ENCODE results near the gene NINL. TPM values are rescaled to one million over a fixed set of nuclear protein-coding genes. Genes with fewer than 3 reads are reported as not detected.

Gene NINL
- total and polyA plus RNA-seq, 2 of the 8 experiments (the other 6 are each of a cell fraction or from before 2014, with no cell fraction given), result 15.3 to 30.0 TPM

GRCh38 chr20:25526446-25526845 is 58.9 kb downstream of the NINL start (continued):
- no peak for TF ChIP-seq E2F6 (IDR thresholded peaks at IDR 0.05)
- TF ChIP-seq SAP30 (IDR thresholded peaks at IDR 0.05; ENCODE audit: insufficient read depth, insufficient replicate concordance, low read length), result no peak
- TF ChIP-seq TAF7 (optimal IDR thresholded peaks at IDR 0.05; ENCODE audit: borderline replicate concordance, low read depth, low read length), result no peak
